Neural cell (in vitro differentiated cells): ENCODE data around the gene SGIP1.

ENCODE experiments used
- POLR2AphosphoS5 ChIP-seq: IDR thresholded peaks from 2 replicates; pipeline ENCODE4 v1.6.1; 2012
- TF ChIP-seq, protein P1 (sequence below): IDR thresholded peaks from 2 replicates; pipeline ENCODE4 v1.6.1; 2012; ENCODE audit warnings: borderline replicate concordance

DNA sequence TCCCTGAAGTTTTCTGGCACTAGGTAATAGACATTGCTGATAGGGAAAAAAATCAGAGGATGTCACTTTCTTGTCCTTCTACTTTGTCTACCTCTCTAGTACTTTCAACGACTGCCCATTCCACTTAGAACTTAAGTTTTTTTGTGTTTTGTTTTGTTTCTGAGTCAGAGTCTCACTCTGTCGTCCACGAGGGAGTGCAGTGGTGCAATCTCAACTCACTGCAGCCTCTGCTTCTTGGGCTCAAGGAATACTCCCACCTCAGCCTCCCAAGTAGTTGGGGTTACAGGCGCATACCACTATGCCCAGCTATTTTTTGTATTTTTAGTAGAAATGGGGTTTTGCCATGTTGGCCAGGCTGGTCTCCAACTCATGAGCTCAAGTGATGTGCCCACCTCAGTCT is 79.2 kb downstream of the SGIP1 start:
- no peak for TF ChIP-seq POLR2AphosphoS5
- TF ChIP-seq, protein P1, sequence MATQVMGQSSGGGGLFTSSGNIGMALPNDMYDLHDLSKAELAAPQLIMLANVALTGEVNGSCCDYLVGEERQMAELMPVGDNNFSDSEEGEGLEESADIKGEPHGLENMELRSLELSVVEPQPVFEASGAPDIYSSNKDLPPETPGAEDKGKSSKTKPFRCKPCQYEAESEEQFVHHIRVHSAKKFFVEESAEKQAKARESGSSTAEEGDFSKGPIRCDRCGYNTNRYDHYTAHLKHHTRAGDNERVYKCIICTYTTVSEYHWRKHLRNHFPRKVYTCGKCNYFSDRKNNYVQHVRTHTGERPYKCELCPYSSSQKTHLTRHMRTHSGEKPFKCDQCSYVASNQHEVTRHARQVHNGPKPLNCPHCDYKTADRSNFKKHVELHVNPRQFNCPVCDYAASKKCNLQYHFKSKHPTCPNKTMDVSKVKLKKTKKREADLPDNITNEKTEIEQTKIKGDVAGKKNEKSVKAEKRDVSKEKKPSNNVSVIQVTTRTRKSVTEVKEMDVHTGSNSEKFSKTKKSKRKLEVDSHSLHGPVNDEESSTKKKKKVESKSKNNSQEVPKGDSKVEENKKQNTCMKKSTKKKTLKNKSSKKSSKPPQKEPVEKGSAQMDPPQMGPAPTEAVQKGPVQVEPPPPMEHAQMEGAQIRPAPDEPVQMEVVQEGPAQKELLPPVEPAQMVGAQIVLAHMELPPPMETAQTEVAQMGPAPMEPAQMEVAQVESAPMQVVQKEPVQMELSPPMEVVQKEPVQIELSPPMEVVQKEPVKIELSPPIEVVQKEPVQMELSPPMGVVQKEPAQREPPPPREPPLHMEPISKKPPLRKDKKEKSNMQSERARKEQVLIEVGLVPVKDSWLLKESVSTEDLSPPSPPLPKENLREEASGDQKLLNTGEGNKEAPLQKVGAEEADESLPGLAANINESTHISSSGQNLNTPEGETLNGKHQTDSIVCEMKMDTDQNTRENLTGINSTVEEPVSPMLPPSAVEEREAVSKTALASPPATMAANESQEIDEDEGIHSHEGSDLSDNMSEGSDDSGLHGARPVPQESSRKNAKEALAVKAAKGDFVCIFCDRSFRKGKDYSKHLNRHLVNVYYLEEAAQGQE, result no peak
